Measurements from ENCODE around the gene UBAC2.

UBAC2 gene

DNA sequence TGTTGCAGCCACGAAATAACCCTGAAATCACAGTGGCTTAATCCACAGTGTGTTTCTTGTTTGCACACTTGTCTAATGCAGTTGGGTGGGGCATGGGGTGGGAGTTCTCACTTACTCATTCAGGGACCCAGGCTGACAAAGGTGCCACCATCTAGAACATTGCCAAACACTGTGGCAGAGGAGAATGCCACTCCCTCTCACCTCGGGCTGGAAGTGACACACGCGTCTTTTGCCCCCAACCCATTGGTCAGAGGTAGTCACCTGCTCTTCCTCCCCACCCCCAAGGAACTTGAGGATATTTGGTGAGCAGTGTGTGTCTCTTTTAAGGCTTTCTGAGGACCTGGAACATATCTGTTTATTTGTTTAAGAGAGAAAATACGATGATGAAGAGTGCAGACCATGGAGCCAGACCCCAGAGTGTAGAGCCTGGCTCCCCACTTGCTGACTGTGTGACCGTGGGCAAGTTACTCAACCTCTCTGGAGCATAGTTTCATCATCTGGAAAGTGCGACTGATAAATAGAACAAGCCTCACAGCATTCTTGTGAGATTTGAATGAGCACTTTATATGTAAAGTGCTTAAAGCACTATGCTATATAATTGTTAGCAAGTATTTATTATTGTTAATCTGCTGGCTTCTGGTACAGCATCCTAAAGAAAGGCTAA is 89.2 kb downstream of the UBAC2 start:
- H2AFZ ChIP-seq (ENCODE audit: low read length), result no peak overlapping the region
- H3K4me1 ChIP-seq (ENCODE audit: insufficient read depth, low read length, severe bottlenecking), result peaks cover 18% of the 10 kb centered on the region
- TF ChIP-seq EZH2 (IDR thresholded peaks at IDR 0.05; ENCODE audit: borderline replicate concordance, low read length) (no peak), CTCF (IDR thresholded peaks at IDR 0.05; ENCODE audit: low read length) (no peak)
- H3K27ac ChIP-seq (ENCODE audit: low read depth, low read length, poor library complexity, severe bottlenecking), result no peak overlapping the region
- H3F3A ChIP-seq (ENCODE audit: insufficient read depth, low read length), result peaks cover 21% of the 10 kb centered on the region
- H3K9ac ChIP-seq (ENCODE audit: low read length), result no peak overlapping the region
- peaks cover 25% of the 10 kb centered on the region for H3K36me3 ChIP-seq (ENCODE audit: insufficient read depth, low read length)
- H4K20me1 ChIP-seq (ENCODE audit: insufficient read depth, low read length), result 0 out of 2 replicates have a peak, but pooled peaks cover 2% of the 10 kb centered on the region
- H3K4me3 ChIP-seq (ENCODE audit: low read depth, low read length, poor library complexity, severe bottlenecking), result no peak overlapping the region
- no peak overlapping the region for H3K4me2 ChIP-seq (ENCODE audit: low read length)
- no peaks in the 10 kb centered on the region for H3K27me3 ChIP-seq (ENCODE audit: insufficient read depth, low read length)
- H3K79me2 ChIP-seq (ENCODE audit: insufficient read depth, low read length), result peaks cover 3% of the 10 kb centered on the region
- no peaks in the 10 kb centered on the region; the same call in 1 of the 2 replicates for H3K9me3 ChIP-seq (ENCODE audit: low read length)
- H3K9me2 ChIP-seq (ENCODE audit: low read depth, low read length), result no peaks in the 10 kb centered on the region

- H3K4me2 ChIP-seq (ENCODE audit: low read length), result no peak overlapping the region
- no peak overlapping the region for H3K4me3 ChIP-seq (ENCODE audit: low read depth, low read length, poor library complexity, severe bottlenecking)
- H3K36me3 ChIP-seq (ENCODE audit: insufficient read depth, low read length), result peaks cover 35% of the 10 kb centered on the region
- H3F3A ChIP-seq (ENCODE audit: insufficient read depth, low read length), result peaks cover 27% of the 10 kb centered on the region
- H3K9me3 ChIP-seq (ENCODE audit: low read length), result no peaks in the 10 kb centered on the region; the same call in 1 of the 2 replicates
- H3K9me2 ChIP-seq (ENCODE audit: low read depth, low read length), result no peaks in the 10 kb centered on the region
- peaks cover 14% of the 10 kb centered on the region for H3K79me2 ChIP-seq (ENCODE audit: insufficient read depth, low read length)
- H3K27me3 ChIP-seq (ENCODE audit: insufficient read depth, low read length), result no peaks in the 10 kb centered on the region
- TF ChIP-seq CTCF (IDR thresholded peaks at IDR 0.05; ENCODE audit: low read length) (no peak), EZH2 (IDR thresholded peaks at IDR 0.05; ENCODE audit: borderline replicate concordance, low read length) (no peak)
- no peak overlapping the region for H2AFZ ChIP-seq (ENCODE audit: low read length)
- H3K4me1 ChIP-seq (ENCODE audit: insufficient read depth, low read length, severe bottlenecking), result peaks cover 18% of the 10 kb centered on the region
- H4K20me1 ChIP-seq (ENCODE audit: insufficient read depth, low read length), result peaks cover 5% of the 10 kb centered on the region; the same call in 1 of the 2 replicates
- H3K27ac ChIP-seq (ENCODE audit: low read depth, low read length, poor library complexity, severe bottlenecking), result peak overlapping the region; percentile 13
- no peak overlapping the region for H3K9ac ChIP-seq (ENCODE audit: low read length)
Measured at GRCh38 chr13:99290894-99291293, 90.2 kb downstream of the UBAC2 start.

GRCh38 chr13:99293178-99293577 is 92.5 kb downstream of the UBAC2 start:
- peaks cover 42% of the 10 kb centered on the region for H3F3A ChIP-seq (ENCODE audit: insufficient read depth, low read length)
- H4K20me1 ChIP-seq (ENCODE audit: insufficient read depth, low read length), result peaks cover 9% of the 10 kb centered on the region; the same call in 1 of the 2 replicates
- no peak overlapping the region for H3K4me2 ChIP-seq (ENCODE audit: low read length)
- peak overlapping the region; percentile 21 for H3K27ac ChIP-seq (ENCODE audit: low read depth, low read length, poor library complexity, severe bottlenecking)
- H3K9ac ChIP-seq (ENCODE audit: low read length), result no peak overlapping the region
- H3K4me3 ChIP-seq (ENCODE audit: low read depth, low read length, poor library complexity, severe bottlenecking), result no peak overlapping the region
- TF ChIP-seq EZH2 (IDR thresholded peaks at IDR 0.05; ENCODE audit: borderline replicate concordance, low read length) (no peak), CTCF (IDR thresholded peaks at IDR 0.05; ENCODE audit: low read length) (no peak)
- no peaks in the 10 kb centered on the region for H3K27me3 ChIP-seq (ENCODE audit: insufficient read depth, low read length)
- no peaks in the 10 kb centered on the region for H3K9me2 ChIP-seq (ENCODE audit: low read depth, low read length)
- no peaks in the 10 kb centered on the region; the same call in 1 of the 2 replicates for H3K9me3 ChIP-seq (ENCODE audit: low read length)
- no peak overlapping the region for H2AFZ ChIP-seq (ENCODE audit: low read length)
- H3K4me1 ChIP-seq (ENCODE audit: insufficient read depth, low read length, severe bottlenecking), result peaks cover 32% of the 10 kb centered on the region
- H3K36me3 ChIP-seq (ENCODE audit: insufficient read depth, low read length), result peaks cover 58% of the 10 kb centered on the region
- H3K79me2 ChIP-seq (ENCODE audit: insufficient read depth, low read length), result peaks cover 36% of the 10 kb centered on the region

All from OCI-LY1 (cell line).